PC-9 (cell line): Measurements from ENCODE around the gene SPG21. TPM values are rescaled to one million over a fixed set of nuclear protein-coding genes. Genes with fewer than 3 reads are reported as not detected.

Source experiments
- BruUV-seq: library from RNA; stranded (reverse); fragments of 400-500 nt; replicated peaks from 2 replicates; lab custom pipeline; 2021; lab: Mats Ljungman, UMichigan
- CTCF ChIA-PET: fragments of 300-600 bp; sonication (Branson Sonifier 250); formaldehyde crosslinking; loops from one replicate; lab custom pipeline; 2022; ENCODE audit warnings: antibody characterized with exemption; lab: Charles Lee
- POLR2A ChIA-PET: fragments of 300-600 bp; sonication (Branson Sonifier 250); formaldehyde crosslinking; loops from one replicate; lab custom pipeline; 2022; ENCODE audit warnings: antibody characterized with exemption; ENCODE audit not compliant: unreplicated experiment; lab: Charles Lee
- DNase-seq, 2 experiments: peaks; one replicate each; pipeline versions ENCODE4 v3.0.0 to v3.0.0-alpha.2; 2015 to 2022; ENCODE audit warnings: mixed read lengths in 1 of 2
- H2AFZ ChIP-seq: fragments of 200-600 bp; sonication (generic); 2 replicates; pipeline ENCODE4 v1.8.1; 2017; ENCODE audit warnings: antibody characterized with exemption
- H3F3A ChIP-seq: fragments of 200-600 bp; sonication (generic); 2 replicates; pipeline ENCODE4 v1.8.1; 2017; ENCODE audit warnings: antibody characterized with exemption, mild to moderate bottlenecking, low read depth; ENCODE audit not compliant: insufficient read depth
- H3K27ac ChIP-seq: fragments of 200-600 bp; sonication (generic); 2 replicates; pipeline ENCODE4 v1.6.1; 2016; ENCODE audit warnings: mixed run types
- H3K27me3 ChIP-seq: fragments of 200-600 bp; sonication (generic); 2 replicates; pipeline ENCODE4 v1.6.1; 2016; ENCODE audit warnings: low read depth, mixed run types; ENCODE audit not compliant: insufficient read depth
- H3K36me3 ChIP-seq: fragments of 200-600 bp; sonication (generic); 2 replicates; pipeline ENCODE4 v1.6.1; 2016; ENCODE audit warnings: low read depth, mixed run types
- H3K4me1 ChIP-seq: fragments of 200-600 bp; sonication (generic); replicated peaks from 2 replicates; pipeline ENCODE4 v1.6.1; 2016; ENCODE audit warnings: mixed run types; ENCODE audit not compliant: insufficient read depth
- H3K4me2 ChIP-seq: fragments of 200-600 bp; sonication (generic); 2 replicates; pipeline ENCODE4 v1.6.1; 2017; ENCODE audit warnings: mixed run types
- H3K4me3 ChIP-seq: fragments of 200-600 bp; sonication (generic); 2 replicates; pipeline ENCODE4 v1.6.1; 2016; ENCODE audit warnings: mixed run types
- H3K79me2 ChIP-seq: fragments of 200-600 bp; sonication (generic); 2 replicates; pipeline ENCODE4 v1.6.1; 2017; ENCODE audit warnings: low read depth, mixed run types
- H3K9me2 ChIP-seq: fragments of 200-600 bp; sonication (generic); 2 replicates; pipeline ENCODE4 v1.8.1; 2017; ENCODE audit warnings: mild to moderate bottlenecking; ENCODE audit not compliant: insufficient read depth
- H3K9me3 ChIP-seq: fragments of 200-600 bp; sonication (generic); 2 replicates; pipeline ENCODE4 v1.8.1; 2016; ENCODE audit warnings: low read depth; ENCODE audit not compliant: insufficient read depth
- H4K20me1 ChIP-seq: fragments of 200-600 bp; sonication (generic); 2 replicates; pipeline ENCODE4 v1.8.1; 2017; ENCODE audit not compliant: insufficient read depth
- CTCF ChIP-seq: fragments of 200-600 bp; sonication (generic); conservative IDR thresholded peaks from 2 replicates; pipeline ENCODE4 v1.6.1; 2017; ENCODE audit warnings: mixed run types, antibody characterized with exemption, mild to moderate bottlenecking, moderate library complexity
- EZH2 ChIP-seq: fragments of 200-600 bp; sonication (generic); IDR thresholded peaks from 2 replicates; pipeline ENCODE4 v1.8.0; 2017; ENCODE audit warnings: antibody characterized with exemption, low read depth
- intact Hi-C: fragments of 100-400 bp; cut with micrococcal nuclease; formaldehyde crosslinking; loops from one replicate; pipeline ENCODE4 v1.10.0; 2022; ENCODE audit not compliant: unreplicated experiment
- total RNA-seq: library from RNA; stranded (reverse); gene quantifications from 2 replicates; pipeline ENCODE4 v1.2.3, GENCODE V29; 2021

The SPG21 gene
- total RNA-seq, 1 experiment from 2014 or later: 91.7 TPM

DNA sequence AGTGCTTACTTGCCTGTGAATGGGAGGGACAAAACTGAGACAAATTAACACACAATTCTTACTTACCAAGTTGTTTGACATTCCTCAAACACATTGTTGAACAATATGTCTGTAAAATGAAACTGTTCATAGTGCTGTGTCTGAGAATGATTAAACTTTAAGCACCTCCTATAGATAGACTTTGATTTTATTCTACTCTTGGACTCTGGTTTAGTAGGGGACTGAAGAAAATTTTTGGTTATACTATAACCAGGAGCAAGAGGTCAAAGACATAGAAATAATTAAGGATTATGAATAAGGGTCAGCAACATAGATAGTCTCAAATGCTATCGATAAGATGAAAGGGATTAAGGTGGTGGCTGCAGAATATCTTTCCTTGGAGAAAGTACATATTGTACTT is 47.6 kb upstream of the SPG21 start:
- Histone ChIP-seq H3K79me2 (no peaks in the 10 kb centered on the region), H2AFZ (no peak overlapping the region), H3K9me2 (no peaks in the 10 kb centered on the region), H3K4me3 (no peak overlapping the region), H3K4me1 (no peaks in the 10 kb centered on the region), H3F3A (peaks cover 6% of the 10 kb centered on the region; the same call in 1 of the 2 replicates), H3K9me3 (no peaks in the 10 kb centered on the region), H4K20me1 (no peaks in the 10 kb centered on the region), H3K27me3 (no peaks in the 10 kb centered on the region), H3K4me2 (no peak overlapping the region), H3K27ac (no peak overlapping the region), H3K36me3 (no peaks in the 10 kb centered on the region)
- DNase-seq: no peak
- ChIA-PET CTCF (no interaction called here), POLR2A (no interaction called here)
- TF ChIP-seq CTCF (no peak), EZH2 (no peak)
- intact Hi-C loops: no loop called here
- BruUV-seq: no TSS peak

- ChIA-PET POLR2A (interaction anchor here (0.6 kb wide), 1 partner anchor 270 kb away, joined by 4 read pairs; the partner anchor contains the start of gene RNU5B-1), CTCF (interaction anchor here (1.5 kb wide), 1 partner anchor 8 kb away, joined by 5 read pairs; no protein-coding TSS in a partner anchor)
- Histone ChIP-seq H4K20me1 (no peaks in the 10 kb centered on the region), H3K4me1 (no peaks in the 10 kb centered on the region), H3K4me3 (no peak overlapping the region), H3F3A (peaks cover 6% of the 10 kb centered on the region; the same call in 1 of the 2 replicates), H3K27ac (no peak overlapping the region), H3K9me3 (no peaks in the 10 kb centered on the region), H3K9me2 (no peaks in the 10 kb centered on the region), H3K27me3 (no peaks in the 10 kb centered on the region), H2AFZ (no peak overlapping the region), H3K79me2 (no peaks in the 10 kb centered on the region), H3K36me3 (no peaks in the 10 kb centered on the region), H3K4me2 (no peak overlapping the region)
- intact Hi-C loops: loop anchor here (5.0 kb wide), 1 partner anchor 153 kb away; the partner anchor contains the start of gene CLPX
- no peak for DNase-seq
- BruUV-seq: no TSS peak
- no peak for TF ChIP-seq CTCF
- no peak for TF ChIP-seq EZH2
These were observed 45.0 kb upstream of the SPG21 start for GRCh38 chr15:65034719-65035118.

DNA sequence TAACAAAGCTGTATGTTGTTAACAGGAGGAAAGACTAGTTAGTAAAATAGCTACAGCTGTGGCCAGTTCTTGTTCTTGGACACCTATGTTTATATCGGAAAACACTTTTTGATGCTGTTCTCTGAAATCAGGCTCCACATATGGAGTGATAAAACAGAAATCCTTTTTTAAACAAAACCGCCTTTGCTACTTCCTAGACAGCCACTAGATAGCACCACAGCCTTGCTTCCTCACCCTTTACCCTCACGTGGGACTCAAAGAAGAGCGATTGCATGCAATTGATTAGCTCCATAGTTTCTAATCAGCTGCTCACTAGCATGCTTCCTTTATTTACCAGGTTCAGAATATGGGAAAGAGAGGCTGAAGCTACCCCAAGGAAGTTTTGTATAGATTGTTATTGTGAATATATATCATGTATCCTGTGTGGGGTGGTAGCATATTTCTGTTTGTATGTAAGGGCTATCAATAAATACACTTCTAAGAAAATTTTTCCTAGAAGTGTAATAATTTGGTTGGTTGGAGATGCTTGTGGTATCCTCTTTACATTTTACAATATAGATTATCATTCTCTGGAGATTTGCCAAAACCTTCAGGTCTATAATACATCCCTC is 44.0 kb upstream of the SPG21 start:
- Histone ChIP-seq H3F3A (peaks cover 6% of the 10 kb centered on the region; the same call in 1 of the 2 replicates), H3K79me2 (peaks cover 2% of the 10 kb centered on the region; the same call in 1 of the 2 replicates), H3K4me3 (no peak overlapping the region), H2AFZ (no peak overlapping the region), H3K9me3 (no peaks in the 10 kb centered on the region), H3K4me2 (peak overlapping the region; percentile 11; the same call in 1 of the 2 replicates), H3K36me3 (no peaks in the 10 kb centered on the region), H3K9me2 (no peaks in the 10 kb centered on the region), H4K20me1 (no peaks in the 10 kb centered on the region), H3K4me1 (no peaks in the 10 kb centered on the region), H3K27ac (no peak overlapping the region), H3K27me3 (no peaks in the 10 kb centered on the region)
- POLR2A ChIA-PET: interaction anchor here (0.6 kb wide), 2 partner anchors 264 to 271 kb away, joined by 7 to 13 read pairs; partner anchors contain the start of gene RNU5B-1
- no TSS peak for BruUV-seq
- TF ChIP-seq EZH2 (no peak), CTCF (no peak; the same call in 1 of the 2 replicates)
- intact Hi-C loops: loop anchor here (1.0 to 5.0 kb wide), 8 partner anchors 45 to 352 kb away; partner anchors contain the start of genes CLPX and RNU5B-1
- DNase-seq: peak in 1 of 2 experiments; percentile 19
- CTCF ChIA-PET: interaction anchor here (0.6 to 1.5 kb wide), 6 partner anchors 9 to 253 kb away, joined by 3 to 5 read pairs (median 3); partner anchors contain the start of gene PARP16
